Measurements from ENCODE around the gene FGF14.

FGF14 gene

GRCh38 chr13:102231479-102231878, 170.4 kb downstream of the FGF14 start:
- H3K36me3 ChIP-seq (ENCODE audit: control insufficient read depth in 2 of 2, insufficient read depth in 1 of 2, low read length in 2 of 2) = no peaks in the 10 kb centered on the region
- no peaks in the 10 kb centered on the region for H3K4me1 ChIP-seq (ENCODE audit: control insufficient read depth, insufficient read depth, low read length)
- no peak overlapping the region for H3K27ac ChIP-seq (ENCODE audit: extremely low read depth, low read depth, low read length)
- ChIA-PET CTCF (no interaction called here), POLR2A (no interaction called here)
- H3K4me3 ChIP-seq (ENCODE audit: low read depth, low read length) = no peak overlapping the region
- H3K9me3 ChIP-seq (ENCODE audit: control insufficient read depth, insufficient read depth, low read depth, low read length) = no peaks in the 10 kb centered on the region
- TF ChIP-seq MZF1 (tag by site-specific recombination; IDR thresholded peaks at IDR 0.05; ENCODE audit: borderline replicate concordance) (no peak), ZNF37A (tag by site-specific recombination; IDR thresholded peaks at IDR 0.05) (no peak), PRDM10 (tag by site-specific recombination; IDR thresholded peaks at IDR 0.05) (no peak), ZSCAN5A (tag by site-specific recombination; IDR thresholded peaks at IDR 0.05) (no peak), ZNF580 (tag by site-specific recombination; IDR thresholded peaks at IDR 0.05) (no peak), YY1 (tag by site-specific recombination; IDR thresholded peaks at IDR 0.05) (no peak), ZNF112 (tag by site-specific recombination; IDR thresholded peaks at IDR 0.05) (no peak), ZBTB7A (tag by site-specific recombination; IDR thresholded peaks at IDR 0.05; ENCODE audit: low read depth) (no peak), ZNF776 (tag by site-specific recombination; IDR thresholded peaks at IDR 0.05; ENCODE audit: borderline replicate concordance) (no peak), ZNF23 (tag by site-specific recombination; IDR thresholded peaks at IDR 0.05; ENCODE audit: borderline replicate concordance) (no peak), PRDM2 (tag by site-specific recombination; IDR thresholded peaks at IDR 0.05; ENCODE audit: borderline replicate concordance) (no peak)

GRCh38 chr13:102227741-102228140, 174.1 kb downstream of the FGF14 start:
- TF ChIP-seq GLIS1 (tag by site-specific recombination; IDR thresholded peaks at IDR 0.05) (no peak), ZNF777 (tag by site-specific recombination; IDR thresholded peaks at IDR 0.05; ENCODE audit: borderline replicate concordance) (no peak), ZNF621 (tag by site-specific recombination; IDR thresholded peaks at IDR 0.05) (no peak)
- Histone ChIP-seq H3K4me3 (ENCODE audit: low read depth, low read length) (no peak overlapping the region), H3K4me1 (ENCODE audit: control insufficient read depth, insufficient read depth, low read length) (no peaks in the 10 kb centered on the region), H3K36me3 (ENCODE audit: control insufficient read depth in 2 of 2, insufficient read depth in 1 of 2, low read length in 2 of 2) (no peaks in the 10 kb centered on the region), H3K27ac (ENCODE audit: extremely low read depth, low read depth, low read length) (no peak overlapping the region), H3K9me3 (ENCODE audit: control insufficient read depth, insufficient read depth, low read depth, low read length) (no peaks in the 10 kb centered on the region)
- ChIA-PET POLR2A (no interaction called here), CTCF (no interaction called here)
